DMS79 (cell line): ENCODE measurements around the gene YIF1B.
"Not testable (repeated sequence)": the region's sequence is repeated elsewhere in the genome, so short reads cannot be mapped to it uniquely, and the experiment has no call there.

Experiments used
- DNase-seq: peaks from one replicate; lab custom pipeline; 2025; lab: John Stamatoyannopoulos, UW

Gene YIF1B

GRCh38 chr19:38315657-38316476 is at the start of gene YIF1B:
TSS of gene YIF1B (minus strand) at chr19:38315947. CDS start at chr19:38315917, 30 bp downstream.
- DNase-seq = peak; percentile 95

- not testable (repeated sequence) for DNase-seq
These were observed 47.4 kb upstream of the YIF1B start for GRCh38 chr19:38362946-38363688.

- peak; percentile 64 for DNase-seq
These were observed 46.6 kb upstream of the YIF1B start for GRCh38 chr19:38362076-38362945.

GRCh38 chr19:38361633-38362075 is 45.9 kb upstream of the YIF1B start:
- DNase-seq = peak; percentile 65

GRCh38 chr19:38360839-38361631 is 45.3 kb upstream of the YIF1B start:
- DNase-seq = no peak

GRCh38 chr19:38360351-38360750 is 44.6 kb upstream of the YIF1B start:
- DNase-seq = no peak

GRCh38 chr19:38359242-38360021 is 43.7 kb upstream of the YIF1B start:
- no peak for DNase-seq

- DNase-seq = no peak
These were observed 42.3 kb upstream of the YIF1B start for GRCh38 chr19:38358071-38358470.

- DNase-seq = no peak
These were observed 40.3 kb upstream of the YIF1B start for GRCh38 chr19:38355728-38356725.

- DNase-seq = no peak
These were observed 36.9 kb upstream of the YIF1B start for GRCh38 chr19:38352611-38353010.

GRCh38 chr19:38351865-38352395 is 36.2 kb upstream of the YIF1B start:
- DNase-seq = no peak

GRCh38 chr19:38350883-38351282 is 35.1 kb upstream of the YIF1B start:
- no peak for DNase-seq

- no peak for DNase-seq
These were observed 31.1 kb upstream of the YIF1B start for GRCh38 chr19:38346837-38347236.

GRCh38 chr19:38340927-38341326 is 25.2 kb upstream of the YIF1B start:
- no peak for DNase-seq

- not testable (repeated sequence) for DNase-seq
These were observed 23.3 kb upstream of the YIF1B start for GRCh38 chr19:38339011-38339410.

- no peak for DNase-seq
These were observed 21.6 kb upstream of the YIF1B start for GRCh38 chr19:38337360-38337653.

GRCh38 chr19:38336638-38337359 is 21.1 kb upstream of the YIF1B start:
- peak; percentile 84 for DNase-seq

- peak; percentile 90 for DNase-seq
These were observed 20.3 kb upstream of the YIF1B start for GRCh38 chr19:38335949-38336637.
